ENCODE measurements around the gene DNAH14.
A peak's percentile ranks its signal among the peaks of the same experiment; 100 is the strongest.

The DNAH14 gene

GRCh38 chr1:225413708-225414375 is 484.4 kb downstream of the DNAH14 start:
- DNase-seq: no peak

DNA sequence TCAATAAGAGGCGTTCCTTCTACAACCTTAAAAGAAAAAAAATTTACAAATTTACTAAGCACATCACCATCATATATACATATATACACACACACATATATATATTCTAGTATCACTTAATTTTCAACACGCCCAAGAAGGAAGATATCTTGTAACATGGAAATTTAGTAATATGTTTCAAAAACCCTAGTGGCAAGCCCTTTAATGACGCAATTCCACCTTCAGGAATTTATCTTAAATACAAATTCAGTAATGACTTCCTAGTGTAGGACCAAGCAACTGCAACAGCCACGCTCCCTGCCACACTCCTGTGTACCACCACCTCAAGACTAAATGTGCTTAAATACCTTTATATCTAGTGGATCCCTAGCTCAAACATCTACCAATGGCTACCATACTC is 485.8 kb downstream of the DNAH14 start:
- no peak for DNase-seq

- no peak for DNase-seq
Measured at GRCh38 chr1:225415967-225416745, 486.7 kb downstream of the DNAH14 start.

GRCh38 chr1:225418059-225418458 is 488.6 kb downstream of the DNAH14 start:
- DNase-seq: no peak

- DNase-seq: no peak
Measured at GRCh38 chr1:225418598-225418997, 489.1 kb downstream of the DNAH14 start.

DNA sequence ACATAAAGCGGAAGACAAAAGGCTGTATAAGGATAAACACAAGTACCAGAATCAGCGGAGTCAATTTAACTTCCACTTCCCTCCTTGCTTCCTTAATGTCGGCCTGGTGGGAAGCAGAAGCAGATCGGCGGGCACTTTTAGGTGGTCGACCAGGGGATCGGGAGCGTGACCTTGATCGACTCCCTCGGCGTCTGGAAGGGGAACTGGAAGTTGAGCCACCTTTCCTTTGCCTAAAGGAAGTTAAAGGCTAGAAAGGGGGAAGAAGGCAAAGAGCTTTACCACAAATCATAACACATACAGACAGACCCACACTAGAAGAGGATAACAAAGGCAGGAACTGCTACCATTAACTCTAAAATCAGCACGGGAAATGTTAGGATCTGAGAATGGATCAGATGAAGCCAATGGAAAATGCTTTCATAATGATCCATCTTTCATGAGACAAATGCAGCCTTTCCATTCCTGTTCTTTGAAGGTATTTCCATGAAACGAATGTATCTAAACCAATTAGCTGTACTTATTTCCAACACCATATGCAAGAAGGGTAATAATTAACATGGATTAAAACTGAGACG is 492.6 kb downstream of the DNAH14 start:
- no peak for DNase-seq

DNA sequence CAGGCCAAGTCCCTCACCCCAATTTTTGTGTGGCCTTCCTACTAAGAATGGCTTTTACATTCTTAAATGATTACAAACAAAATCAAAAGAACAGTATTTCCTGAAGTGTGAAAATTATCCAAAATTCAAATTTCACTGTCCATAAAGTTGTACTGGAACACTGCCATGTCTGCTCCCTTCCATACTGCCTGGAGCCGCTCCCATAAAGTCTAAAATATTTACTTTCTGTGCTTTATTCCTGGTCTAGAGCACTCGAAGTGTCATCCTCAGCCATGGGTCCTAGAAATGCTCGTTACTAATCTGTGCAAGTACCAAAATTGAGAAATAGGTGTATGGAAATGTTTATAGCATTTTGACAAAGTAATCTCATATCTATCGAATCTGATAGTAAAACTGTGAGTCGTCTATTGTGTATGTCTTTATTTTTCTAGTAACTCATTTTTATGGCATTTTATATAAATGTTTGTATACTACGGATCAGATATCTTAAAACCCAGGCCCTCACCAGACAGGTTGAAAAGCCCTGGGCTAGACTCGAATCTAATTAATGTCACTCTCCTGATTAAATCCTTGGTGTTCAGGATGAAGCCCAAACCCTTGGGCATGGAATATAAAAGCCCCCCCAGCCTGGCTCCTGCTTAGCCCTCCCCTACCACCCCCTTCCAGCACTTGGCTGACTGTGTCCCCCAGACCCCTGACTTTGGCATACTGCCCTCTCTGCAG is 493.5 kb downstream of the DNAH14 start:
- no peak for DNase-seq

GRCh38 chr1:225423518-225423855 is 494.0 kb downstream of the DNAH14 start:
- no peak for DNase-seq

DNA sequence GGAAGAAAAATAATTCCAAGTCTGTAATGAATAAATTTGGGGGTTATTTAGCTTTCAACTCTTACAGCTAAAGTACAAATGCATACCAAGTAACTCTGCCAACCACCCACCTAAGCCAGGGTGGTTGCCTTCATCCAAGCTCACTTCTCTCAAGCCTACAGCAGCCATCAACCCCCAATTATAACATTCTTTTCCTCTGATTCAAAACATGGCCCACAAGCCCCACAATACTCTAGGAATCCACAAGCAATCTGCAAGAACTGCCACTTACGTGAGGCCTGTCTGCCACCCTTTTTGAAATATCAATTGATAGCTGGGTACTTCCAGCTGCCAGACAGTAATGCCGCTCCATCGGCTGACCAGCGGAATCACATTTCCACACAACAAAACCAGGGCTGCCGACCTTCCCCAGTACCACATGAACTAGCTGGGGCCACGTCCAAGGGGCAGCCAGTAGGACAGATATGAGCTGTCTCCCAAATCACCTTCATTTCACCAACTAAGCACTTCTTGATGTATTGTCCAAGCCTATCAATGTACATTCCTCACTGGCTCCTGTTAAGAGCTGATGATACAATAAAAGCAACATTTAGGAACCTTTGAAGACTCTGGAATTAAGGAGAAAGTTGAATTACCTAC is 495.2 kb downstream of the DNAH14 start:
- no peak for DNase-seq

DNA sequence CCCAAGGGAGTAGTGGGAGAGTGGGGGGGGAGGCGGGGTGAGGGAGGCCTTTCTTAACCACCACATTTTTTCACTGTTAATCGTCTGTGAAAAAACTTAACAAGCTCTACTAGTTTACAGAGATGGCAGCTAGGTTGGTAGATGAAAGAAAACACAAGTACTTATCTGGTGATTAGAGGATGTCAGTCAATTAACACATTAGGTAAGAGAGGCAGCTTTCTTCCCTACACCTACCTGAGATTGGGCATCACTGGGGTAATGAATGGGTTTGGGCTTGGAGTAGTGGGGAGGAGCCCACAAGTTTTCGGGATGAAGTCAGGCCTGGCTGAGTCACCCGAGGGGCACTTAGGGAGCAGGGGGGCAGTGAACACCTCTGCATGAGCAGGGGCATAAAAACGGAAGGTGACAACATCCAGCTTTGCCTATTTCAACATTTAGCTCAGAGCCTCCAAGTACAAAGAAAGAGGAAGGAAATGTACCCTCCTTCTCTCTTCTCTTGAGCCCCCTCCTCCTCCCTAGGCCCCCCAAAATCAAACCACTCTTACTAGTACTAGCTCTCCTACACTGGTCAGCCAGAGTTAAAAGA is 495.8 kb downstream of the DNAH14 start:
- DNase-seq: no peak

GRCh38 chr1:225426395-225427234 is 497.1 kb downstream of the DNAH14 start:
- DNase-seq: no peak

- DNase-seq: no peak
Measured at GRCh38 chr1:225427235-225428067, 498.0 kb downstream of the DNAH14 start, which contains the start of gene LBR. Gene LBR (minus strand): TSS chr1:225428038. CDS start chr1:225424075, 3,963 bp downstream.

DNA sequence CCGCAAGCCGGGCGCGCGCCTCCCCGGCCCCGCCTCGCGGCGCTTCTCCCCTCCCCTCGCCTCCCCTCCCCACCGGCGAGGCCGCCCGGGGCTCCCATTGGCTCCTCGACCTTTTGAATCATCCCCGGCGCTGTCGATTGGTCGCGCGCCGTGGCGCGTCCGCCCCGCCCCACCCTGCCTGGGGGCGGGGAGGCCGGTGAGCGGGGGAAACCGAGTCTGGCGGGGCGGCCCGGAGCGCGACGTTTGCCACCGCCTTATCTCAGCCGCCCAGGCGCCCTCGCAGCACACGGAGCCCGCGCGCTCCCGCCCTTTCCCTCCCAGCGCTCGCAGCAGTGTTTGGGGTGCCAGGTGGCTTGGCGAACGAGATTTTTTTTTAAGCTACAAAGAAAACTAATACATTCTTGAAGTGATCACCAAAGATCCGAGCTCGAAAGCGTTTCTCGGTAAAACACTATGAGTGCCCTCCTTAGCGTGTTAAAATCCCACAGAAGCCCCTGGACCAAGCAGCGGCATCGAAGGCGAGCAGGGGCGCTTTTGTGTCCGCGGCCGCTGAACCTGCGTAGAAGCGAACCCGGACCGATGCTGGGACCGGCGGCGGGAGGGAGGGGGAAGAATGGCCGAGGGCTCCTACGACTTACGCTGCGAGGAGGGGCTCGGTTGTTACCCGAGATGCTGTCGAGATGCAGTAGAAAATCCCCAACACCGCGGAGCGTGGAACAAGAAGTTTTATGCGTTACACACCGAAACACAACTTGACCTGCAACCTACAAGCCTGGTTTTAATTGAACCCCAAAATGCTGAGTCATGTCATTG is 498.8 kb downstream of the DNAH14 start:
- DNase-seq: peak; percentile 87 to 95

DNA sequence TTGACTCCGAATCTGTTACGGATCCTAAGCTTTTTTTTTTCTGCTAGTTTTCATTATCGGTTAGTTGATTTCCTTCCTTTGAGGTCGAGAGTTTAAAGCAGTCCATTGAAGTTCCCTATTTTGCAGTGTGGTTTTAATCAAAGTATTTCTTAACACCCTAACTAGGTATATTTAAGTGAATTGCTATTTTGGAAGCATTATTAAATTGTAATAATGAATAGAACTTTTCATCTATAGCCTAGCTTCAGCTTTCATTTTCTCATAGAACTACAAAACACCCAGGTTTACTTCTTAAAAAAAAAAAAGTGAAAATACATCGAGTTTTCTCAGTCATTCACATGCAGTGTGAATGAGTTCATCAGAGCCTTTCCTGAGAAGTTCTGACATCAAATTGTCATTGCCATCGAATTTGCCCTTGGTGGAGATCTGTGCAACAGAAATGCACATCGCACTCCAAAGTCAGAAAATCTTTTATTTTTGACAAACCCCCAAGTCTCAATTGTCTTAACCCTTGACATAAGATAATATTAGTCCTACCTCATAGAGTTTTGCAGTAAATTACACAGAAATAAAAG is 499.5 kb downstream of the DNAH14 start:
- DNase-seq: no peak

DNA sequence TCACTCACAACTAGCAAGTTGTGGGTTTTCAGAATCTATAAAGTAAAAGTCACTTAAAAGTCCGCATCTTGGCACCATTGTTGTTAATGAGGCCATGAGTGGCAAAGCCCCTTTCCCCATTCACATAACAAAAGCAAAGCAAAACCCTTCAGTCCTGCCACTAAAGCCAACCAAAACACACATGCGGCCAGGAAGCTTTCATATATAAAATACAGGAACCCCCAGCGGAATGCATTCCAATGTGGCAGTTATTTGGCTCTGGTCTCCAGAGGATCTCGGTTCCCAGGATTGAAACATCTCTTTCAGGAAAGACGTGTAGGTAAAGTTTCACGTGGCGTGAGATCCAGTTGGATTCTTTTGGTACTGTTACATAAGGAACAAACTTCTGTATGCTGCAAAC is 500.8 kb downstream of the DNAH14 start:
- DNase-seq: no peak

GRCh38 chr1:225431081-225431863 is 501.8 kb downstream of the DNAH14 start:
- no peak for DNase-seq

GRCh38 chr1:225434046-225434445 is 504.6 kb downstream of the DNAH14 start:
- no peak for DNase-seq

GRCh38 chr1:225435076-225435475 is 505.6 kb downstream of the DNAH14 start:
- no peak for DNase-seq

DNA sequence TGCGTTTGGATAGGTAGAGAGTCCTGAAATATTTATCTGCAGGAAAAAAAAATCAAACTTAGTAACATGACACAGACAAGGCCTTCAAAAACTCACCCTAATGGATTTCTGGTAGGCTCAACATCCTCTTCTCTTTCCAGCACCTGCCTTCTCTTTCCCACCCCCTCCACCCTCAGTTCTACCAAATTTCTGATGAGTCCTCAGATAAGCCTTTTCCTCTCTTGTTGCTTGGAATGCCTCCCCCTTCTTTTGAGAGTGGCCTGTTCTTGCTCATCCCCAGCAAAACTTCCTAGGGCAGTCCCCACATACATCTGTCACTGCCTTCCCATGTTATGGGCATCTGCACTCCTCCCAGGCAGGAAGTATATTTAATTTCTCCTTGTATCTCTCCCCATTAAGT is 506.0 kb downstream of the DNAH14 start:
- no peak for DNase-seq
